NCI-H2081 (cell line): Measurements from ENCODE around the gene LDOC1.
"Not testable (repeated sequence)": the region's sequence is repeated elsewhere in the genome, so short reads cannot be mapped to it uniquely, and the experiment has no call there.

Experiments
- DNase-seq, 2 experiments: peaks; one replicate each; lab custom pipeline; 2025; lab: John Stamatoyannopoulos, UW

Gene LDOC1

GRCh38 chrX:141176586-141177451 is at the start of gene LDOC1:
Gene LDOC1 (minus strand): TSS chrX:141177129. CDS start chrX:141177021, 108 bp downstream.
- DNase-seq, result peak; percentile 23 to 56

GRCh38 chrX:141221611-141222010 is 44.7 kb upstream of the LDOC1 start:
- DNase-seq, result no peak

- no peak for DNase-seq
These were observed 43.5 kb upstream of the LDOC1 start for GRCh38 chrX:141220342-141221008.

GRCh38 chrX:141214196-141214595 is 37.3 kb upstream of the LDOC1 start:
- no peak for DNase-seq

GRCh38 chrX:141201962-141202361 is 25.0 kb upstream of the LDOC1 start:
- DNase-seq, result no peak

- not testable (repeated sequence) for DNase-seq
These were observed 11.6 kb upstream of the LDOC1 start for GRCh38 chrX:141188573-141188972.

GRCh38 chrX:141185366-141185765 is 8.4 kb upstream of the LDOC1 start:
- DNase-seq, result no peak

- DNase-seq, result no peak
These were observed 6.1 kb upstream of the LDOC1 start for GRCh38 chrX:141183000-141183399.

- no peak for DNase-seq
These were observed 3.9 kb upstream of the LDOC1 start for GRCh38 chrX:141180851-141181250.

GRCh38 chrX:141175786-141176185 is 1.1 kb downstream of the LDOC1 start:
- DNase-seq, result no peak

GRCh38 chrX:141164406-141164805 is 12.5 kb downstream of the LDOC1 start:
- no peak for DNase-seq

GRCh38 chrX:141158084-141158483 is 18.8 kb downstream of the LDOC1 start:
- no peak for DNase-seq

- not testable (repeated sequence) for DNase-seq
These were observed 21.7 kb downstream of the LDOC1 start for GRCh38 chrX:141155231-141155630.

GRCh38 chrX:141142946-141143345 is 34.0 kb downstream of the LDOC1 start:
- DNase-seq, result no peak

- no peak for DNase-seq
These were observed 43.7 kb downstream of the LDOC1 start for GRCh38 chrX:141133272-141133671.

GRCh38 chrX:141127146-141127545 is 49.8 kb downstream of the LDOC1 start:
- DNase-seq, result no peak
